Activated B cell treated with CpG ODN at 0.5 μM for 24 hours (primary cell): ENCODE measurements around the gene EXOSC7. TPM values are rescaled to one million over a fixed set of nuclear protein-coding genes. Genes with fewer than 3 reads are reported as not detected.
"Not testable (repeated sequence)": the region's sequence is repeated elsewhere in the genome, so short reads cannot be mapped to it uniquely, and the experiment has no call there.

ENCODE experiments used
- ATAC-seq: fragments of 200-7000 bp; cut with Tn5 transposase; one replicate; pipeline ENCODE4 v1.10.0; 2021; ENCODE audit warnings: low read depth, mild to moderate bottlenecking, moderate library complexity
- CTCF ChIA-PET: fragments of 350-600 bp; sonication (Branson Sonifier 250); formaldehyde crosslinking; loops from one replicate; lab custom pipeline; 2021; ENCODE audit warnings: antibody characterized with exemption; lab: Charles Lee
- POLR2A ChIA-PET: fragments of 350-600 bp; sonication (Branson Sonifier 250); formaldehyde crosslinking; loops from one replicate; lab custom pipeline; 2021; ENCODE audit warnings: antibody characterized with exemption; lab: Charles Lee
- DNase-seq: peaks from one replicate; pipeline ENCODE4 v3.0.0; 2022
- H3K27ac Mint-ChIP-seq: one replicate; pipeline ENCODE4 v1.8.0; 2020; ENCODE audit warnings: mixed read lengths
- H3K27me3 Mint-ChIP-seq: one replicate; pipeline ENCODE4 v1.8.0; 2021; ENCODE audit warnings: mixed read lengths
- H3K36me3 Mint-ChIP-seq: one replicate; pipeline ENCODE4 v1.8.0; 2021; ENCODE audit warnings: low read depth, mixed read lengths
- H3K4me1 Mint-ChIP-seq: one replicate; pipeline ENCODE4 v1.8.0; 2021; ENCODE audit warnings: mixed read lengths
- H3K4me3 Mint-ChIP-seq: one replicate; pipeline ENCODE4 v1.8.0; 2020; ENCODE audit warnings: mild to moderate bottlenecking, mixed read lengths
- H3K9me3 Mint-ChIP-seq: one replicate; pipeline ENCODE4 v1.8.0; 2020; ENCODE audit warnings: mixed read lengths
- intact Hi-C: fragments of 100-400 bp; cut with micrococcal nuclease; formaldehyde crosslinking; loops from one replicate; pipeline ENCODE4 v1.15.1; 2024
- total RNA-seq: library from RNA; stranded (reverse); gene quantifications from 2 replicates; pipeline ENCODE4 v1.2.3, GENCODE V29; 2022
- TF ChIP-seq, protein P1 (sequence below): fragments of 200-600 bp; IDR thresholded peaks from one replicate; pipeline ENCODE4 v1.8.0; 2022; ENCODE audit warnings: antibody characterized with exemption, mild to moderate bottlenecking

Gene EXOSC7
- total RNA-seq, 1 donor from 2014 or later = 44.0 TPM

DNA sequence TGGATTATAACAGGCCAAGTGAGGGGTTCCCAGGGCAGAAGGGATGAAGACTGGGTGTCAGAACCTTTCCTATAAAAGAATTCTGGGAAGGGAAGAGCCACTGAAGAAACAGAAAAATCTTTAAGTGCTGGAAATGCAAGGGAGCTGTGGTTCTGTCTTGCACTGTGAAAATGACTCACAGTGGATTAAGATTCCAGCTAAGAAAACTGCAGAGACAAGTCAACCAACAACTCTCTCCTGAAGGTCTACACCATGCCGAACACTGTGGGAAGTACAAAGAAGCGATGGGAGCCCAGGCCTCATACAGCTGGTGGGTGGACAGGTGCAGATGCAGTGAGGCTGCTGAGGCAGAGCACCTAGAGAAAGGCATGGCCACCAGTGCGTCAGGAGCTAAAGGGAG, 27.8 kb upstream of the EXOSC7 start:
- TF ChIP-seq, protein P1, sequence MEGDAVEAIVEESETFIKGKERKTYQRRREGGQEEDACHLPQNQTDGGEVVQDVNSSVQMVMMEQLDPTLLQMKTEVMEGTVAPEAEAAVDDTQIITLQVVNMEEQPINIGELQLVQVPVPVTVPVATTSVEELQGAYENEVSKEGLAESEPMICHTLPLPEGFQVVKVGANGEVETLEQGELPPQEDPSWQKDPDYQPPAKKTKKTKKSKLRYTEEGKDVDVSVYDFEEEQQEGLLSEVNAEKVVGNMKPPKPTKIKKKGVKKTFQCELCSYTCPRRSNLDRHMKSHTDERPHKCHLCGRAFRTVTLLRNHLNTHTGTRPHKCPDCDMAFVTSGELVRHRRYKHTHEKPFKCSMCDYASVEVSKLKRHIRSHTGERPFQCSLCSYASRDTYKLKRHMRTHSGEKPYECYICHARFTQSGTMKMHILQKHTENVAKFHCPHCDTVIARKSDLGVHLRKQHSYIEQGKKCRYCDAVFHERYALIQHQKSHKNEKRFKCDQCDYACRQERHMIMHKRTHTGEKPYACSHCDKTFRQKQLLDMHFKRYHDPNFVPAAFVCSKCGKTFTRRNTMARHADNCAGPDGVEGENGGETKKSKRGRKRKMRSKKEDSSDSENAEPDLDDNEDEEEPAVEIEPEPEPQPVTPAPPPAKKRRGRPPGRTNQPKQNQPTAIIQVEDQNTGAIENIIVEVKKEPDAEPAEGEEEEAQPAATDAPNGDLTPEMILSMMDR = no peak
- intact Hi-C loops = no loop called here
- peaks cover 20% of the 10 kb centered on the region for H3K4me1 Mint-ChIP-seq
- CTCF ChIA-PET = no interaction called here
- DNase-seq (no peak), ATAC-seq (no peak)
- POLR2A ChIA-PET = no interaction called here
- no peak overlapping the region for H3K27ac Mint-ChIP-seq
- H3K27me3 Mint-ChIP-seq = no peaks in the 10 kb centered on the region
- H3K36me3 Mint-ChIP-seq = peaks cover 32% of the 10 kb centered on the region
- H3K4me3 Mint-ChIP-seq = no peak overlapping the region
- H3K9me3 Mint-ChIP-seq = no peaks in the 10 kb centered on the region

DNA sequence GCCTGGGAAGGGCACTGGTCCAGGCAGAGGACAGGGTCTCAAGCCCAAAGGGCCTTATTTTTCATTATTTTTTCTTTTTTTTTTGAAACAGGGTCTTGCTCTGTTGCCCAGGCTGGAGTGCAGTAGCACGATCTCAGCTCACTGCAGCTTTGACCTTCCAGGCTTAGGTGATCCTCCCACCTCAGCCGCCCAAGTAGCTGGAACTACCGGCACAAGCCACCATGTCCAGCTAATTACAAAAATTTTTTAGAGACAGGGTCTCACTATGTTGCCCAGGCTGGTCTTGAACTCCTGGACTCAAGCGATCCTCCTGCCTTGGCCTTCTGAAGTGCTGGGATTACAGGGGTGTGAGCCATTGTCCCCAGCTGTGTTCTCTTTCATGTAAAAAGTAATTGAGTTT, 26.3 kb upstream of the EXOSC7 start:
- Mint-ChIP-seq H3K36me3 (peaks cover 33% of the 10 kb centered on the region), H3K4me1 (peaks cover 22% of the 10 kb centered on the region)
- DNase-seq, ATAC-seq, CTCF ChIA-PET, H3K9me3 Mint-ChIP-seq, POLR2A ChIA-PET, intact Hi-C loops, H3K27ac Mint-ChIP-seq, H3K4me3 Mint-ChIP-seq, H3K27me3 Mint-ChIP-seq: not testable (repeated sequence)

DNA sequence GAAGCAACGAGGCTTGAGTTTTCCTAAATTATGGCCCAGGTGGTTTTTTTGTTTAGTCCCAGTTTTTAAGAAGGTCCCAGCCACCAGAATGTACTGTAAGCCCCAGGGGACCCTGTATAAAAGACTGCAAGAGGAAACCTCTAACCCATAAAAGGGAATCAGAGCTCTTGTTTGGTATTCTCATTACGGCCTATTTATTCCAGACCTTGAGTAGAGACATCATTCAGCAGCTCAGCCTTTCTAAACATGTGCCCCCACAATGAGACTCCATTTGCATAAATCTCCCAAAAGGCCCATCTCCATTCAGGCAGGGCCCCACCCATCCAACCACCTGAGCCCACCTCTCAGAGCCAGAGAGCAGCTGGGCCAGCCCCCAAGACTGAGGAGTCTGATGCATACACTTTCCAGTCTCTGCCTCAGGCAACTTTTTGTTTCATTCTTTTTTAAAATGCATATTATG, 25.7 kb upstream of the EXOSC7 start:
- H3K9me3 Mint-ChIP-seq = no peaks in the 10 kb centered on the region
- H3K36me3 Mint-ChIP-seq = peaks cover 28% of the 10 kb centered on the region
- ATAC-seq (no peak), DNase-seq (no peak)
- peaks cover 27% of the 10 kb centered on the region for H3K4me1 Mint-ChIP-seq
- H3K27ac Mint-ChIP-seq = no peak overlapping the region
- intact Hi-C loops = no loop called here
- ChIA-PET POLR2A (no interaction called here), CTCF (no interaction called here)
- no peak overlapping the region for H3K4me3 Mint-ChIP-seq
- TF ChIP-seq, protein P1 = no peak
- H3K27me3 Mint-ChIP-seq = no peaks in the 10 kb centered on the region

DNA sequence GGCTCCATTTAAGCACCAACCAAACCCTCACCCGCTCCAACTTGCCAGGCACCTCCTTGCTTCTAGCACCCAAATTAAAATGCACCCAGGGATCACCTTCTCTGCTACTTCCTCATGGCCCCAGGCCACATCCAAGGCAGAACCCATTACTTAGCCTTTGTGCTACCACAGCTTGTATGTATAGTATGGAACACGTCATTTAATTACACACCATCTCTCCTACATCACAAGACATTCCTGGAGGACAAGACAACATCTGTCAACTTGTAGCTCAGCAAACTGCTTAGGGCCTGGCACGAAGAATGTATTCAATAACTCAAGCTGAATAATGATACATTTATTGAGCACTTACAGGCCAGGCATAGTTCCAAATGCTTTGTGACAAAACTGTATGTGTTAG, 23.4 kb upstream of the EXOSC7 start:
- peaks cover 30% of the 10 kb centered on the region for H3K36me3 Mint-ChIP-seq
- no peaks in the 10 kb centered on the region for H3K9me3 Mint-ChIP-seq
- no peak for ATAC-seq
- no peak overlapping the region for H3K4me3 Mint-ChIP-seq
- H3K27me3 Mint-ChIP-seq = no peaks in the 10 kb centered on the region
- H3K27ac Mint-ChIP-seq = no peak overlapping the region
- peaks cover 47% of the 10 kb centered on the region for H3K4me1 Mint-ChIP-seq
- ChIA-PET CTCF (no interaction called here), POLR2A (no interaction called here)
- no peak for DNase-seq
- TF ChIP-seq, protein P1 = no peak
- intact Hi-C loops = no loop called here

DNA sequence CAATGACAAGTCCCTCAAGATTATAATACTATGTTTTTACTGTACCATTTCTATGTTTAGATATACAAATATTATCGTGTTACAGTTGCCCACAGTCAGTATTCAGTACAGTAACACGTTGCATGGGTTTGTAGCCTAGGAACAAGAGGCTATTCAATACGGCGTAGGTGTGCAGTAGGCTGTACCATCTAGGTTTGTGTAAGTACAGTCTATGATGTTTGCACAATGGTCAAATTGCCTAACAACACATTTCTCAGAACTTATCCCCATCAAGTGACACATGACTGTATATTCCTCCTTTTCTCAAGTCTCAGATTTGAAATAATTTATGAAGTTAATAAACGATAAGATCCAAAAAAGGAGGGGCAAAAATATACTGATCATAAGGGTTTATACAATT, 21.7 kb upstream of the EXOSC7 start:
- Mint-ChIP-seq H3K27ac (no peak overlapping the region), H3K36me3 (peaks cover 40% of the 10 kb centered on the region), H3K4me1 (peaks cover 47% of the 10 kb centered on the region), H3K27me3 (no peaks in the 10 kb centered on the region), H3K4me3 (no peak overlapping the region), H3K9me3 (no peaks in the 10 kb centered on the region)
- TF ChIP-seq, protein P1 = no peak
- ChIA-PET POLR2A (no interaction called here), CTCF (no interaction called here)
- intact Hi-C loops = no loop called here
- DNase-seq = no peak
- ATAC-seq = no peak

DNA sequence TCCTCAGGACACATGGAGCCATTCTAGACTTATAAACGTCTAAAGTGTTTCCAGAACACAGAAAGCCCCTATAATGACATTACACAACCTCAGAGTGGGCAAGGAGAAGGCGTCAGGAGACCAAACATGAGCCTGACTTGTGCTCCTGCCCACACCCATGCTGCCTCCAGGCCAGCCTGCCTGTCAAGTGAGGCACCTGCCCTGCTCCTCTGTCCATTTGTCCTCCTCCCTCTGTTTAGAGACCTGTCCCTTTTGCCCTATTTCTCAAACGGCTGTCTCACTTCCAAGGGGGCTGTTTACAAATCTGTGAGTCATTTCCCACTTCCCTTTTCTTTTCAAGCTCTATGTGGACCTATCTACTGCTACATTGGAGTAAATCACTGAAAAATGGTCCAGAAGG, 21.1 kb upstream of the EXOSC7 start:
- Mint-ChIP-seq H3K9me3 (no peaks in the 10 kb centered on the region), H3K27ac (peak overlapping the region; percentile 44), H3K27me3 (no peaks in the 10 kb centered on the region), H3K36me3 (peaks cover 42% of the 10 kb centered on the region), H3K4me3 (no peak overlapping the region), H3K4me1 (peaks cover 47% of the 10 kb centered on the region)
- no peak for DNase-seq
- ChIA-PET CTCF (interaction anchor here (1.0 kb wide), 1 partner anchor 9 kb away, joined by 3 read pairs; no protein-coding TSS in a partner anchor), POLR2A (interaction anchor here (1.0 kb wide), 1 partner anchor 21 kb away, joined by 6 read pairs; the partner anchor contains the start of genes EXOSC7 and ZDHHC3)
- ATAC-seq = peak; percentile 88
- TF ChIP-seq, protein P1 = no peak
- intact Hi-C loops = no loop called here
